ENCODE data around the gene PRSS27. TPM values are rescaled to one million over a fixed set of nuclear protein-coding genes. Genes with fewer than 3 reads are reported as not detected.

PRSS27 gene
- total and polyA plus RNA-seq, 2 donors (not counting 1 experiment from before 2014, with no cell fraction given) = 0.24 to 1.2 TPM

GRCh38 chr16:2755158-2755557, 35.1 kb upstream of the PRSS27 start:
- no peak for DNase-seq (ENCODE audit: low read depth in 2 of 2)
- Histone ChIP-seq H3K4me1 (ENCODE audit: control insufficient read depth, extremely low read depth, insufficient read depth, low read length) (no peaks in the 10 kb centered on the region), H4K20me1 (ENCODE audit: control insufficient read depth, extremely low read depth, insufficient read depth, low read length) (peaks cover 10% of the 10 kb centered on the region), H3K36me3 (ENCODE audit: control insufficient read depth, insufficient read depth, low read length) (peaks cover 21% of the 10 kb centered on the region), H3K9ac (ENCODE audit: insufficient read depth, low read length) (no peak overlapping the region), H2AFZ (ENCODE audit: low read length) (no peak overlapping the region), H3K79me2 (ENCODE audit: control insufficient read depth, insufficient read depth, low read length) (peaks cover 71% of the 10 kb centered on the region), H3K4me3 (replicated peaks in 1 of 4; ENCODE audit: control extremely low read depth in 1 of 4, insufficient read depth in 1 of 4, low read depth in 3 of 4, low read length in 4 of 4) (peak overlapping the region; percentile 3 to 91 (median 83)), H3K4me2 (ENCODE audit: extremely low read depth, insufficient read depth, low read length) (peak overlapping the region; percentile 94), H3K27me3 (ENCODE audit: control insufficient read depth, insufficient read depth, low read length) (no peaks in the 10 kb centered on the region), H3K9me3 (ENCODE audit: control insufficient read depth, insufficient read depth, low read depth, low read length) (no peaks in the 10 kb centered on the region), H3K27ac (ENCODE audit: insufficient read depth, low read length) (no peak overlapping the region)
- TF ChIP-seq CTCF (conservative IDR thresholded peaks at IDR 0.05 in 1 of 2, IDR thresholded peaks at IDR 0.05 in 1 of 2; ENCODE audit: low read depth in 1 of 2, low read length in 2 of 2) (no peak), EZH2 (IDR thresholded peaks at IDR 0.05; ENCODE audit: low read length, missing control alignments) (no peak)

GRCh38 chr16:2753733-2754020, 33.7 kb upstream of the PRSS27 start:
- peak overlapping the region; percentile 100 for H3K27ac ChIP-seq (ENCODE audit: insufficient read depth, low read length)
- peaks cover 57% of the 10 kb centered on the region for H3K79me2 ChIP-seq (ENCODE audit: control insufficient read depth, insufficient read depth, low read length)
- H3K36me3 ChIP-seq (ENCODE audit: control insufficient read depth, insufficient read depth, low read length) = peaks cover 11% of the 10 kb centered on the region
- no peak overlapping the region for H2AFZ ChIP-seq (ENCODE audit: low read length)
- TF ChIP-seq EZH2 (IDR thresholded peaks at IDR 0.05; ENCODE audit: low read length, missing control alignments) = no peak
- no peak for TF ChIP-seq CTCF (conservative IDR thresholded peaks at IDR 0.05 in 1 of 2, IDR thresholded peaks at IDR 0.05 in 1 of 2; ENCODE audit: low read depth in 1 of 2, low read length in 2 of 2)
- peak overlapping the region; percentile 80 to 91 (median 86) for H3K4me3 ChIP-seq (replicated peaks in 1 of 4; ENCODE audit: control extremely low read depth in 1 of 4, insufficient read depth in 1 of 4, low read depth in 3 of 4, low read length in 4 of 4)
- DNase-seq (ENCODE audit: low read depth in 2 of 2) = peak in 1 of 2 donors; percentile 25
- peaks cover 10% of the 10 kb centered on the region for H4K20me1 ChIP-seq (ENCODE audit: control insufficient read depth, extremely low read depth, insufficient read depth, low read length)
- no peaks in the 10 kb centered on the region for H3K9me3 ChIP-seq (ENCODE audit: control insufficient read depth, insufficient read depth, low read depth, low read length)
- no peaks in the 10 kb centered on the region for H3K4me1 ChIP-seq (ENCODE audit: control insufficient read depth, extremely low read depth, insufficient read depth, low read length)
- peak overlapping the region; percentile 94 for H3K4me2 ChIP-seq (ENCODE audit: extremely low read depth, insufficient read depth, low read length)
- H3K9ac ChIP-seq (ENCODE audit: insufficient read depth, low read length) = peak overlapping the region; percentile 98
- no peaks in the 10 kb centered on the region for H3K27me3 ChIP-seq (ENCODE audit: control insufficient read depth, insufficient read depth, low read length)

- H3K9me3 ChIP-seq (ENCODE audit: control insufficient read depth, insufficient read depth, low read depth, low read length) = no peaks in the 10 kb centered on the region
Observed at GRCh38 chr16:2752850-2753732, 33.1 kb upstream of the PRSS27 start.

More at GRCh38 chr16:2752850-2753732, 33.1 kb upstream of the PRSS27 start:
- Histone ChIP-seq H3K4me3 (replicated peaks in 1 of 4; ENCODE audit: control extremely low read depth in 1 of 4, insufficient read depth in 1 of 4, low read depth in 3 of 4, low read length in 4 of 4) (peak overlapping the region; percentile 80 to 91 (median 86)), H3K27ac (ENCODE audit: insufficient read depth, low read length) (peak overlapping the region; percentile 100), H3K27me3 (ENCODE audit: control insufficient read depth, insufficient read depth, low read length) (no peaks in the 10 kb centered on the region), H2AFZ (ENCODE audit: low read length) (no peak overlapping the region), H3K9ac (ENCODE audit: insufficient read depth, low read length) (peak overlapping the region; percentile 98), H3K4me1 (ENCODE audit: control insufficient read depth, extremely low read depth, insufficient read depth, low read length) (no peaks in the 10 kb centered on the region), H3K36me3 (ENCODE audit: control insufficient read depth, insufficient read depth, low read length) (peaks cover 7% of the 10 kb centered on the region), H3K4me2 (ENCODE audit: extremely low read depth, insufficient read depth, low read length) (peak overlapping the region; percentile 94), H4K20me1 (ENCODE audit: control insufficient read depth, extremely low read depth, insufficient read depth, low read length) (peaks cover 10% of the 10 kb centered on the region), H3K79me2 (ENCODE audit: control insufficient read depth, insufficient read depth, low read length) (peaks cover 52% of the 10 kb centered on the region)
- peak; percentile 66 to 85 for DNase-seq (ENCODE audit: low read depth in 2 of 2)
- no peak for TF ChIP-seq CTCF (conservative IDR thresholded peaks at IDR 0.05 in 1 of 2, IDR thresholded peaks at IDR 0.05 in 1 of 2; ENCODE audit: low read depth in 1 of 2, low read length in 2 of 2)
- TF ChIP-seq EZH2 (IDR thresholded peaks at IDR 0.05; ENCODE audit: low read length, missing control alignments) = no peak
